Colonic mucosa (tissue), 4 donors: ENCODE measurements around the gene RTL9. TPM values are rescaled to one million over a fixed set of nuclear protein-coding genes. Genes with fewer than 3 reads are reported as not detected.

Experiments
- DNase-seq: peaks from one replicate; pipeline ENCODE4 v3.0.0-alpha.2; 2020
- H3K27ac ChIP-seq: fragments of 200-600 bp; one replicate; pipeline ENCODE4 v1.8.0; 2021
- H3K27me3 ChIP-seq: fragments of 200-600 bp; one replicate; pipeline ENCODE4 v1.8.0; 2021
- H3K36me3 ChIP-seq: fragments of 200-600 bp; one replicate; pipeline ENCODE4 v1.8.0; 2021
- H3K4me1 ChIP-seq: fragments of 200-600 bp; one replicate; pipeline ENCODE4 v1.8.0; 2021; ENCODE audit warnings: mild to moderate bottlenecking
- H3K4me3 ChIP-seq: fragments of 200-600 bp; one replicate; pipeline ENCODE4 v1.8.0; 2021
- H3K9ac ChIP-seq, 2 donors: one replicate each; pipeline ENCODE4 v1.7.0; 2013; ENCODE audit warnings: control low read depth in 2 of 2, low read depth in 2 of 2, low read length in 2 of 2
- H3K9me3 ChIP-seq: fragments of 200-600 bp; one replicate; pipeline ENCODE4 v1.8.0; 2021
- intact Hi-C: fragments of 100-400 bp; cut with DNase I; formaldehyde crosslinking; loops from one replicate; pipeline ENCODE4 v1.14.1; 2022
- total RNA-seq, 2 donors: library from RNA; stranded (reverse); fragmentation: NEBNext Ultra II Directional in 1 of 2; extraction: Animal tissue kit (Norgen Biotek cat#: 25700) in 1 of 2; gene quantifications; one replicate each; pipeline ENCODE4 v1.2.1, GENCODE V29; 2021
- TF ChIP-seq, protein P1 (sequence below): fragments of 200-600 bp; IDR thresholded peaks from one replicate; pipeline ENCODE4 v1.8.0; 2022; ENCODE audit warnings: antibody characterized with exemption, mild to moderate bottlenecking
- donor health status: healthy.
- donor health status: DM: no; HTN: no; CAD: no.
- donor health status: DM: no; HTN: no; CAD: no.

The RTL9 gene
- total RNA-seq, 2 donors from 2014 or later: not detected

DNA sequence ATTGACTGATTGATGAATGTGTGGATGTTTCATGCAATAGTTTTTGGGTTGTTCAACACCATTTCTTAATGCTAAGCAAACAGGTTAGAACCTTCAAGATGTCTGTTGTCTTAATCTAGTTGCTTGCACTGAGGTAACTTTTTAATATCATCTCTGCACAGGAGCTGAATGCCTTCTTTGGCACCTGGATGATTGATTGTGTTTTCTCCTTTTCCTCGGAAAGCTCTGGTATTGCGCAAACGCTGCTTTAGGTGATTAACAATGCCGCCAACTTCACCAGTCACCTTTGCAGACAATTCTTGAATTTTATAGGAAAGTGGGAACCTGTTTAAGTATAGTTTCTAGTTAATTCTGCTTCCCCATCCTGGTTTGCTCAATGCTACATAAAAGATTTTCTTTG is 48.2 kb downstream of the RTL9 start:
- H3K9me3 ChIP-seq: no peaks in the 10 kb centered on the region
- H3K4me3 ChIP-seq: no peak overlapping the region
- no peaks in the 10 kb centered on the region for H3K36me3 ChIP-seq
- H3K9ac ChIP-seq: no peak overlapping the region
- H3K4me1 ChIP-seq: no peaks in the 10 kb centered on the region
- no peak overlapping the region for H3K27ac ChIP-seq
- no peaks in the 10 kb centered on the region for H3K27me3 ChIP-seq
- no peak for DNase-seq
- intact Hi-C loops: loop anchor here (2.0 kb wide), 1 partner anchor 244 kb away; no protein-coding TSS in a partner anchor
- TF ChIP-seq, protein P1, sequence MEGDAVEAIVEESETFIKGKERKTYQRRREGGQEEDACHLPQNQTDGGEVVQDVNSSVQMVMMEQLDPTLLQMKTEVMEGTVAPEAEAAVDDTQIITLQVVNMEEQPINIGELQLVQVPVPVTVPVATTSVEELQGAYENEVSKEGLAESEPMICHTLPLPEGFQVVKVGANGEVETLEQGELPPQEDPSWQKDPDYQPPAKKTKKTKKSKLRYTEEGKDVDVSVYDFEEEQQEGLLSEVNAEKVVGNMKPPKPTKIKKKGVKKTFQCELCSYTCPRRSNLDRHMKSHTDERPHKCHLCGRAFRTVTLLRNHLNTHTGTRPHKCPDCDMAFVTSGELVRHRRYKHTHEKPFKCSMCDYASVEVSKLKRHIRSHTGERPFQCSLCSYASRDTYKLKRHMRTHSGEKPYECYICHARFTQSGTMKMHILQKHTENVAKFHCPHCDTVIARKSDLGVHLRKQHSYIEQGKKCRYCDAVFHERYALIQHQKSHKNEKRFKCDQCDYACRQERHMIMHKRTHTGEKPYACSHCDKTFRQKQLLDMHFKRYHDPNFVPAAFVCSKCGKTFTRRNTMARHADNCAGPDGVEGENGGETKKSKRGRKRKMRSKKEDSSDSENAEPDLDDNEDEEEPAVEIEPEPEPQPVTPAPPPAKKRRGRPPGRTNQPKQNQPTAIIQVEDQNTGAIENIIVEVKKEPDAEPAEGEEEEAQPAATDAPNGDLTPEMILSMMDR: no peak

DNA sequence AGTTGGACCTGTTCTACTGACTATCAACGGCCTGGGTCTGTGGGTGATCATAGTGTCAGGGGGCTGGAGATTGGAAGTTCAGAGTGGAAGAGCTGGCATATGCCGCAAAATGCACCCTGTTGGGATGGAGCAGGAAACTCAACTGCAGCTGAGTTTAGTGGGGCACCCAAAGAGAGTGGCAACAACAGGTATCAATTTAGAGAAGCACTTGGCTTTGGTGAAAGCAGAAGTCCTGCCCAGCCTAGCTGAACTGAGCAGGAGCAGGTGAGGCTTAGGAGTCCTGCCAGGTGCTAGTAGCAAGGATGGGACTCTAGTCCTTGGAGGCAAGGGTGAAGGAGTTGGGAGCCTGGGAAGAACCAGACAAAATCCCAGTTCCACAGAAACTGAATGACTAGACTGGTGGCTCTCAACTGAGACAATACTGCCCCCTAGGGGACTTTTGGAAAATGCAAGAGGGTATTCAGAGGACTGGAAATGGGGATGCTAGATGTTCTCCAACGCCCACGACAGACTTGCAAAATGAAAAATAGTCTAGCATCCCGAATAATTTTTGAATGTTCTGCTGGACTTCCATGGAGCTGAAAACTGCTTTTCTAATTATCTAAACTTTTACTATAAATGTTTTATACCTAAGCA is 49.4 kb downstream of the RTL9 start:
- intact Hi-C loops: loop anchor here (2.0 kb wide), 1 partner anchor 245 kb away; no protein-coding TSS in a partner anchor
- peak; percentile 75 for DNase-seq
- TF ChIP-seq, protein P1: peak; percentile 75
- Histone ChIP-seq H3K27me3 (no peaks in the 10 kb centered on the region), H3K4me1 (no peaks in the 10 kb centered on the region), H3K9me3 (no peaks in the 10 kb centered on the region), H3K4me3 (no peak overlapping the region), H3K9ac (no peak overlapping the region), H3K27ac (no peak overlapping the region), H3K36me3 (no peaks in the 10 kb centered on the region)

Other genes with a start within 250 kb of the RTL9 start
- 10 to 100 TPM; 10.4 to 14.4 TPM for gene AMMECR1, start 40.8 kb upstream of the RTL9 start, total RNA-seq